Posterior vena cava (tissue), 2 donors: Measurements from ENCODE around the gene TMEM170B. TPM values are rescaled to one million over a fixed set of nuclear protein-coding genes. Genes with fewer than 3 reads are reported as not detected.

ENCODE experiments used
- DNase-seq: peaks from one replicate; pipeline ENCODE4 v3.0.0-alpha.2; 2020; ENCODE audit warnings: low spot score
- intact Hi-C, 2 donors: fragments of 100-400 bp; cut with DNase I; formaldehyde crosslinking; loops; one replicate each; pipeline versions ENCODE4 v1.14.1 to v1.14.2; 2022 to 2023
- total RNA-seq, 2 donors: library from RNA; stranded (reverse); fragmentation: NEBNext Ultra II Directional; extraction: Animal tissue kit (Norgen Biotek cat#: 25700); gene quantifications; one replicate each; pipeline ENCODE4 v1.2.1, GENCODE V29; 2021
- donor health status: DM: yes; HTN: yes; CAD: no.
- donor health status: DM: yes; HTN: yes; CAD: no.

Gene TMEM170B
- total RNA-seq, 2 donors from 2014 or later, result 5.6 to 9.5 TPM

DNA sequence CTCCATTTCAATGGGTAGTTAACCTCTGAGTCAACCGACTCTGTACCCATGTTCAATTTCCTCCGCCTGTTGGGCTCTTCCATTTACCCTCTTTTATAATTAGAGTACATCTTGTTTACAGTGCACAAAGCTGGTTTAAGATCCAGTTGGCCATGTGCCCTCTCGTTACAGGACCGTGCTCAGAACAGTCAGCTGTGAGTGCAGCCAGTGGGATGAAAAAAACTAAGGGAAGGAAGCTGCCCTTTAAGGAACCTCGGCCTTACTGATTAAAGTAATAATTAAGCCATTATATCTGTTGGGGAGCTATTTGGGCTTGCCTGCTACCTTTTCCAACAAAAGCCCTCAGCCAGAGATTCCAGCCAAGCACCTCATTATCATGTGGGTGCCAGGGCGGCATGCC lies 68.8 kb downstream of the TMEM170B start:
- intact Hi-C loops, result no loop called here
- DNase-seq, result no peak

- DNase-seq, result no peak
- intact Hi-C loops, result no loop called here
Observed at GRCh38 chr6:11607383-11607782, 69.8 kb downstream of the TMEM170B start.

DNA sequence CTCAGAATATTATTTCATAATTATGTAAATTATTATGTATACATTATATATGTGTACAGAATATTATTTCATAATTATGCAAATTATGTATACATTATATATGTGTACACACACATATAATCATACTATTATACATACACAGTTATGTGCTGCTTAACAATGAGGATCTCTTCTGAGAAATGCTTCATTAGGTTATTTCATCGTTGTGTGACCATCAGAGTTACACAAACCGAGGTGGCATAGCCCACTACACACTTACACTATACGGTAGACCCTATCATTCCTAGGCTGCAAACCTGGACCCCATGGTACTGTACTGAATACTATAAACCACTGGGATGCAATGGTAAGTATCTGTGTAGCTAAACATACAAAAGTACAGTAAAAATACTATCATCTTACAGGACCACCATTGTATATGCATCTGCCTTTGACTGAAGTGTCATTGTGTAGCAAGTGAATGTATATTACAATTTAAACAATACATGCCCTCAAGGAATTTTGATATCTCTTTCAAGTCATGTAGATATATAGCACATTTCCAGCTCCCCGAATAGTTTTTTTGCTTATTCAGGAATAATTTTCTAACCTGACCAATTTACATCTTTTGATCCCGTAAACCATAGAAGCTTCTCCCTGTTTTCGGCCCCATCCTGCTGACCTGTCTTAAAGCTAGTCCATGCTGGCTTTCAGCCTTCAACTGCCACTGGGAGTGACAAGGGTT lies 71.2 kb downstream of the TMEM170B start:
- intact Hi-C loops, result no loop called here
- DNase-seq, result no peak

DNA sequence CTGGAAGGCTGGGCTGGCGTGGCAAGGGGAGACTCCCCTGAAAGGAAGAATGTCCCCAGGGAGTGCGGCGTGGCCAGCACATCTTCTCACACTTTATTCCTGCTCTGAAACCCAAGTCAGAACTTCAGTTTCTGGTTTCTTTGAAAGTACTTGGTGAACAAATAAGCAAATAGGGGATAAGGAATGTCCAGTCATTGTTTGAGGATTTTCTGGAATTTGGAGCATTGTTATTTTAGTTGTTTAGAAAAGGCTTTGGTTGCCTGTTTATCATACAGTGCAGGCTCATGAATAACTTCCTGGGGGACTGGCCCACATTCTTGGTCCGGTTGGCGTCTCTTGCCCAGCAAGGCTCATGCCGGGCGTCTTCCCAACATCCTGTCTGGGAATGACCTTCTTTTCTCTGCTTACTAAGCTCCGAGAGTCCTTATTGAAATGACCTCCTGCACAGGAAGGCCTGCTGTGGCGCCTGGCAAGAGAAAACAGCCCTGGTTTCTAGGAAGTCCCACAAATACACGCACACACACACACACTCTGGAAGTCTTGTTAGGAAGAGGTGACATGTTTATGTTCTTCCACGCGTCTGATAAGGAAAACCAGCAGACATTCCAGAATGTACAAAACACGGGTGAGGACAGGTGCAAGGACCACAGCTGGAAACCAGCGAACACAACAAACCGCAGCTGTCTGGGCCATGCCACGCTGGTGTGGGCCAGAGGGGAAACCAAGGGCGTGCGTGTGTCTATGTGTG lies 71.9 kb downstream of the TMEM170B start:
- intact Hi-C loops, result no loop called here
- DNase-seq, result no peak

DNA sequence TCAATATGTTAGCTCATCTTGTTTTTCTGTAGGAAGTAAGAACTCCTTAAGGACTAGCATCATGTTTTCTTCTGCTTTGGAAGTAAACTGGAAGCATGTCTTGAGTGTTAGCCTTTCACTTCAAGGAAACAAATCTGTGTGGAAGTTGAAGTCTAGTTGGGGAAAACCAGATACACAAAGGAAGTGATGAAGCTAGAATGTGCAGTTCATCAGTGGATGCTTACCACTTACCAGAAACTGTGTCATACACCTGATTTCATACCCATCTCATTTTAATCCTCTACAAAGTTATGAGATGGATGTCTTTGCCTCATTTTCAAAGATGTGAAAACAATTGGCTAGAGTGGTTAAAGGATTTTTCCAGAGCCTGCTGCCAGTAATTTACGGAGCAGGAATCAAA lies 75.8 kb downstream of the TMEM170B start:
- DNase-seq, result no peak
- intact Hi-C loops, result no loop called here

DNA sequence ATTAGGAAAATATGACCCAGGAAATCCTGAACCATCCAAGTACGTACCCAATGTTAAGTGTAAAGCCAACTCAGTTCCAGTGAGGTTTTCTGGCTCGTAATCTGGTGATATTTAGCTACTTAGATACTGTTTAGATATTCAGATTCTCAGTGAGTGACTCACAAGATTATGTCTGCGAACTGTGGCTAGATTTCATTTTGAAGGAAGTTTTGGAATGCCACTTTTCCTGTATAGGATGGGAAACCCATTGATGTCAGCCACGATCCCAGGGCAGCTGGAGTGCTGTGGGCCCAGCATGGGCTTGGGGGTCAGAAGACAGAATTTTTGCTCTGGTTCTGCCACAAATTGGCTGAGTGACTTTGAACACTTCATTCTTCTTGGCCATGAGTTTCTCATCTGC lies 76.3 kb downstream of the TMEM170B start:
- no peak for DNase-seq

GRCh38 chr6:11614534-11615213 lies 77.1 kb downstream of the TMEM170B start:
- DNase-seq, result no peak
- intact Hi-C loops, result no loop called here

More for the DNA sequence above, 76.3 kb downstream of the TMEM170B start:
- intact Hi-C loops, result no loop called here

DNA sequence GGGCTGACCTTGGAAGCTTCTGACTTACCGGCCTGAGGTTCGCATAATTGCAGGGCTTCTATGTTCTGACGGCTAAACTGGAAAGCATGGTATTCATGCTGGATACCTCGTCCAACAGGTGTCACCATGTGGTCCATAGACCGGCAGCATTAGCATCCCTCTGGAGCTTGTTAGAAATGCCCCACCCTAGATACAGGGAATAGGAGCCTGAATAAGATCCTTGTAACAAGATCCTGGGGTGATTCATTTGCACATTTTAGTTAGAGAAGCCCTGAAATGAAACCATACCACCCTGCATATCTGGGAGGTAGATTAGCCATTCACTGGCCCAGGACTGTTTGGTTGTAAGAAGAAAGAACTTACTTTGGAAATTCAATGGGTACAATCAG lies 77.7 kb downstream of the TMEM170B start:
- intact Hi-C loops, result no loop called here
- DNase-seq, result no peak

GRCh38 chr6:11616200-11616611 lies 78.7 kb downstream of the TMEM170B start:
- DNase-seq, result no peak
- intact Hi-C loops, result no loop called here

GRCh38 chr6:11618533-11618932 lies 81.0 kb downstream of the TMEM170B start:
- DNase-seq, result no peak
- intact Hi-C loops, result no loop called here

GRCh38 chr6:11621119-11621518 lies 83.6 kb downstream of the TMEM170B start:
- DNase-seq, result no peak
- intact Hi-C loops, result no loop called here

GRCh38 chr6:11622156-11622555 lies 84.6 kb downstream of the TMEM170B start:
- no peak for DNase-seq
- intact Hi-C loops, result no loop called here

- DNase-seq, result no peak
- intact Hi-C loops, result no loop called here
Observed at GRCh38 chr6:11623272-11623671, 85.7 kb downstream of the TMEM170B start.

- no peak for DNase-seq
- intact Hi-C loops, result no loop called here
Observed at GRCh38 chr6:11625302-11625701, 87.8 kb downstream of the TMEM170B start.

GRCh38 chr6:11626356-11626755 lies 88.8 kb downstream of the TMEM170B start:
- no peak for DNase-seq
- intact Hi-C loops, result no loop called here

DNA sequence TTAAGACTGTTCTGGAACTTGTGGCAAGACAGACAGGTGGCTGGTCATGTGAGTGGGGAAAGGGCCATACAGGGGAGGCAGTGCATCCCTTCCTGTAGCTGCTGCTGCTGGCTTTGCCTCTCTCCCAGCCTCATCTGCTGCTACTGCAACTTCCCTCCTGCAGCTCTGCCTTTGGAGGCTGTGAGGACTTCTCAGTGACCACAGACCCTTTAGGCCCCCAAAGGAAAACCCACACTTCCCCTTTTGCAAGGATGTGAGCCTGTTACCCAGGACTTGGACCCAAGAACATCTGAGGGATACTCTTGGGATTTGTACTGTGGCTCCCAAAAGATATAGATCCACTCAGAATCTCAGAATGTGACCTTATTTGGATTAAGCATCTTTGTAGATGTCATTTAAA lies 91.0 kb downstream of the TMEM170B start:
- DNase-seq, result no peak
- intact Hi-C loops, result no loop called here

DNA sequence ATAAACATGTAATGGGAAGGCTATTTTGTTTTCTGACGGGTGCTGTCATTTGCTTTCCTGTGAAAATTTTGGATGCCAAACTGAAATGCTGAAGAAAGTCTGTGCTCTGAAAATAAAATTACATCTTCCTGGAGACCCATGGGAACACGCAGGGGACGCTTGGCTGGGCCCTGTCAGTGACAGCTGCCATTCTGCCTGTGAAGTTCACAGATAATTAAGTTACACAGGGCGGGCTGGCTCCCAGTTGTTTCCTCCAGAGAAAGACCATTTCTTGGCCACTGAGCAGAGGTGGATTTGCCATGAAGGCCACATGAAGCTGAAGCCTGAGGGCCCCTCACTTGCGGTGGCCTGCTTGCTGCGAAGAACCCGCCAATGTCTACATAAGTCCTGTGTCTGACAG lies 93.5 kb downstream of the TMEM170B start:
- intact Hi-C loops, result no loop called here
- no peak for DNase-seq

- intact Hi-C loops, result no loop called here
- no peak for DNase-seq
Observed at GRCh38 chr6:11631539-11631938, 94.0 kb downstream of the TMEM170B start.

GRCh38 chr6:11632231-11632630 lies 94.7 kb downstream of the TMEM170B start:
- no peak for DNase-seq
- intact Hi-C loops, result no loop called here

- DNase-seq, result no peak
- intact Hi-C loops, result no loop called here
Observed at GRCh38 chr6:11632795-11633511, 95.4 kb downstream of the TMEM170B start.
